Measurements from ENCODE around the gene COL27A1.

Gene COL27A1

DNA sequence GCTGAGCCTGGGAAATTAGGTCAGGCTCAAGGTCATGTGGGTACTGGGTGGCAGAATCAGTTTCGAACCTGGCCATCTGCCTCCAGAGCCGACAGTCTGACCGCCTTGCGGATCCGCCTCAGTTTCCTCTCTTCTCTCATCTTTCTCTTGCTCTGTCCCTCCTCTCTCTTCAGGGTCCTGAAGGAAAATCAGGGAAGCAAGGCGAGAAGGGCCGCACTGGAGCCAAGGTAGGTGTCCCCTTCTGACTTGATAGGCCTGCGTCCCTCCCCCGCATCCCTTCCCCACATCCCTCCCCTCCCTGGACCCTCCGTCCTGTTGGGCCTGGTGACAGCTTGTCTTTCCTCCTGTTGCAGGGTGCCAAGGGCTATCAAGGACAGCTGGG, 126.8 kb downstream of the COL27A1 start:
- no peak overlapping the region for H3K4me3 ChIP-seq (ENCODE audit: low read depth, low read length)
- DNase-seq (ENCODE audit: low read depth), result no peak
- TF ChIP-seq, protein P1, sequence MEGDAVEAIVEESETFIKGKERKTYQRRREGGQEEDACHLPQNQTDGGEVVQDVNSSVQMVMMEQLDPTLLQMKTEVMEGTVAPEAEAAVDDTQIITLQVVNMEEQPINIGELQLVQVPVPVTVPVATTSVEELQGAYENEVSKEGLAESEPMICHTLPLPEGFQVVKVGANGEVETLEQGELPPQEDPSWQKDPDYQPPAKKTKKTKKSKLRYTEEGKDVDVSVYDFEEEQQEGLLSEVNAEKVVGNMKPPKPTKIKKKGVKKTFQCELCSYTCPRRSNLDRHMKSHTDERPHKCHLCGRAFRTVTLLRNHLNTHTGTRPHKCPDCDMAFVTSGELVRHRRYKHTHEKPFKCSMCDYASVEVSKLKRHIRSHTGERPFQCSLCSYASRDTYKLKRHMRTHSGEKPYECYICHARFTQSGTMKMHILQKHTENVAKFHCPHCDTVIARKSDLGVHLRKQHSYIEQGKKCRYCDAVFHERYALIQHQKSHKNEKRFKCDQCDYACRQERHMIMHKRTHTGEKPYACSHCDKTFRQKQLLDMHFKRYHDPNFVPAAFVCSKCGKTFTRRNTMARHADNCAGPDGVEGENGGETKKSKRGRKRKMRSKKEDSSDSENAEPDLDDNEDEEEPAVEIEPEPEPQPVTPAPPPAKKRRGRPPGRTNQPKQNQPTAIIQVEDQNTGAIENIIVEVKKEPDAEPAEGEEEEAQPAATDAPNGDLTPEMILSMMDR (conservative IDR thresholded peaks at IDR 0.05; ENCODE audit: low read depth, low read length), result no peak

DNA sequence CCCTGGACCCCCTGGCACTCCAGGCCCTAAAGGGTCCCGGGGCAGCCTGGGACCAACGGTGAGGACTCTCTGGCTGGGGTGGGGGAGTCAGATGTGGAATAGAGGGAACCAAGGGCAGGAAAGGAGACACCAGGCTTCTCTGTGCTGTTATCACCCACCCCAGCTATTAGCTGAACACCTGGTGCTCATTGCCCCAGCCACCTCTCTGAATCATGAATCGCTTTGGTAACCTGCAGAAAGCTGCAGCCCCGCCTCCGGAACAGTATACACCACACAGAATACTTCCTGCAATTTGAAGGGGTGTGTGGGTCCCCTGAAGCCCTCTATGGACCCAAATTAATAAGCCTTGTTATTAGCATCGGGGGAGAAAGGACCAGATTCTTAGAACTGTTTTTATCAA, 127.2 kb downstream of the COL27A1 start:
- H3K4me3 ChIP-seq (ENCODE audit: low read depth, low read length), result no peak overlapping the region
- TF ChIP-seq, protein P1 (conservative IDR thresholded peaks at IDR 0.05; ENCODE audit: low read depth, low read length), result no peak
- no peak for DNase-seq (ENCODE audit: low read depth)

DNA sequence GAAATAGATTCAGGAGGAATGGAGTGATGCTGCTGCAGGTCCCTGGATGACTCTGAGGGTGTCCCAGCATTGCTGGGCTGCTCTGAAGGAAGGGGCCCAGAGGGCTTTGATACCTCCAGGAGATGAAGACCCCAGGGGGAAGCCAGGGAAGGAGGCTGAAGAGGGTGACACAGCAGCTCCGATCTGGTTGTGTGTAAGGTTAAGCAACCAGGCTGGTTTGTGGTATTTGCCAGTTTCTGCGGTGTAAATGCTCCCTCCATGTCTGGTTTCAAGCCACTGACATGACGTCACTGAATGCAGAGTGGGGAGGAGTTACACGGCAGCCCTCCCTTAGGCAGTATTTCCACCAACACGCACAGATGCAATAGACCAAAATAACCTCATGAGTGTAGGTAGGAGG, 127.6 kb downstream of the COL27A1 start:
- TF ChIP-seq, protein P1 (conservative IDR thresholded peaks at IDR 0.05; ENCODE audit: low read depth, low read length), result no peak
- H3K4me3 ChIP-seq (ENCODE audit: low read depth, low read length), result no peak overlapping the region
- peak; percentile 75 for DNase-seq (ENCODE audit: low read depth)

DNA sequence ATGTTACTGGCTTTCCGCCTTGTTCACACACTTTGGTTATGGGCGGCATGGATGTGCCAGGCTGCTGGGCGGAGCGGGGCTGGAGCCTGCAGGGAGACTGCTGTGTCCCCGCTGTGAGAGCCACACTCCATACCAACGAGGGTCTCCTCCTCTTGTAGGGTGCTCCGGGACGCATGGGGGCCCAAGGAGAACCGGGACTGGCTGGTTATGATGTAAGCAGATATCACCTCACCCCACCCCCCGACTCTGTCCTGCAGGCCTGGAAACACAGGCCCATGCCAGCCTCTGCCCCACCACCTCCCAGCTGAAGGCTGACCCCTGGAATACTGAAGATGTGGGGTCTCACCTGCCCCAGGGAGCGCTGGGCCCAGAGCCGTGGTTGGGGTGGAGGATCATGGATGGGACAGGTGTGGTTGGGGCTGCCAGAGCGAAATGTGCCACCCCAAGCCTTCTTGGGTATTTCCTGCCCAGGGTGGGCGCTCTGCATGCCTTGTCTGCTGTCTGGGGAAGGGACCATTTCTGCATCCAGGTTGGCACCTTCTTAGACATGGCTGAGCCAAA, 128.3 kb downstream of the COL27A1 start:
- no peak for DNase-seq (ENCODE audit: low read depth)
- TF ChIP-seq, protein P1 (conservative IDR thresholded peaks at IDR 0.05; ENCODE audit: low read depth, low read length), result no peak
- H3K4me3 ChIP-seq (ENCODE audit: low read depth, low read length), result no peak overlapping the region

DNA sequence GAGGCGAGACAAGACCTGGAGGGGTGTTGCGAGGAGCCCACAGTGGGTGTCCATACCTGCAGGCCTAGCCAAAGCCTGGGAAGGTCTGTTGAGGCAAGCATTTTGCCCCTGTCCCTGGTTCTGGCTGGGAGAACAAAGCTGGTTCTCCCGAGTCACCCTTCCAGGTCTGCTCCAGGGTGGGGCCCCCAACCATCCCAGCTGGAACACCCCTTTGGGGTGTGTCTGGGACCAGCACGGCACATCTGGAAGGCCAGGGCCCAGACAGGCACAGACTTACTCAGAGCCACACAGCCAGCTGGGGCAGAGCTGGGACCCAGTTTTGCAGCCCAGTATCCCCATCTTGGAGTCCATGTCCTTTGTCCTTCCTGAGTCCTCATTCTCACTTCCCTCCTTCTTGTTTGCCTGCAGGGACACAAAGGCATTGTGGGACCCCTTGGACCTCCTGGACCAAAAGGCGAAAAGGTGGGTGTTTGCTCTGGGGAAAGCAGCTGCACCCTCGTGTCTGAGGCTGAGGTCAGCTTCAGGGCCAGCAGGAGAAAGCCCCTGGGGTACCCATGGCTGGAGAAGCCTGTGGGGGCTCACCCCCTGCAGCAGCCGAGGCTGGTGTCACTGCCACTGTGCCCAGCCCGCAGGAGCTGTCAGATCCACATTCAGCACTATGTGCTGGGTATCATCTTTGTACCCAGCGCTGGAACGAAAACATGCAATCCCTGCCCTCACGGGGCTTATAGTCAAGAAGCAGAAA, 129.2 kb downstream of the COL27A1 start:
- TF ChIP-seq, protein P1 (conservative IDR thresholded peaks at IDR 0.05; ENCODE audit: low read depth, low read length), result no peak
- DNase-seq (ENCODE audit: low read depth), result no peak
- no peak overlapping the region for H3K4me3 ChIP-seq (ENCODE audit: low read depth, low read length)

DNA sequence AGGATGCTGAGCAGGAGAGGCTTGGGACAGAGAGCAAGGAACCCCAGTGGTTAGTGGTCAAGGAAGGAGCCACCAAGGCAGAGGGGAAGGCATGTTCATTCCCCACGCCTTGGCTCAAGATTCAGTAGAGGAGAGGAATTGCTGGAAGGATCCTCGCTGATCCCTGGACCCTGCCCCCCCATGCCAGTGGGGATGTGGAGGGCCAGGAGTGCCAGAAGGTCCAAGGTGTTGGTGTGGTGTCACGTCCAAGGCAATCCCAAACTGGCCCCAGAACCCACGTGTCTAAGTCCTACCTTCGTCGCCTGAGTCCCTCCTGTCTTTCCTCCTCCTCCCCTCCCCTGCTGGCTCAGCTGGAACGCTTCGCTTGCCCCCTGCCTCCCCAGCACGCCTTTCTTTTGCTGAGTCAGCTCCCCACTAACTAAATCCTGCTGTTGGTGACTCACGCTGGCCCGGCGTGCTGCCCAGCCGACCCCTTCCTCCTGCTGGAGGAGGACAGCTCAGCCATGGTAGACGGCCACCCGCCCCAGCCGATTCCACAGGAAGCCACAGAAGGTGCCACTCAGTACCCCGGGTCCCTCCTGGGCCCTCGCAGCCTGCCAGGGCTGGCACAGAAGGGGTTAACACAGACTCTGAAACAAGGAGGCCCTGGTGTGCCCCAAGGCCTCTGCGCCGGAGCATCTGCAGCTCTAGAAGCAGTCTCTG, 130.0 kb downstream of the COL27A1 start:
- TF ChIP-seq, protein P1 (conservative IDR thresholded peaks at IDR 0.05; ENCODE audit: low read depth, low read length), result peak; percentile 37
- H3K4me3 ChIP-seq (ENCODE audit: low read depth, low read length), result no peak overlapping the region
- DNase-seq (ENCODE audit: low read depth), result peak; percentile 92
